ENCODE measurements around the gene C3orf49. TPM values are rescaled to one million over a fixed set of nuclear protein-coding genes. Genes with fewer than 3 reads are reported as not detected.

The C3orf49 gene
- total RNA-seq, 1 donor = not detected

DNA sequence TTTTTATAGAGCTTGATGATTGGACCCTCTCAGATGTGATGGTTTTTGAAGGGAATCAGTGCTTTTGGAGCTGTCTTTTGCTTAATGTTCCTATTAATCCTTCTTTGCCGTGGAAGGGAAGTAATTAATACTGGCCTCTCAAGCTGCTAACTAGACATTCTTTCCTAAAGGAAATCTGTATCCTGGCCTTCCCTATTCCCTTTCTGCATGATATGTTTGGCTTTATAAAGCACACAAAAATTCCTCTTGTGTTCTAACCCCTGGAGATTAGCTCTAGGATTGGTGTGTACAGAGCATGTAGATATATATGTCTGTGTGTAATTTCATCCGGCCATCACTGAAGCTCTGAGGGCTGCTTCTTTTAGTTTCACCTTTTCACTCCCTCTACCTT lies 51.5 kb downstream of the C3orf49 start:
- Histone ChIP-seq H3K4me1 (ENCODE audit: insufficient read depth, low read length) (peaks cover 30% of the 10 kb centered on the region), H3K4me2 (ENCODE audit: insufficient read depth, low read length) (peak overlapping the region; percentile 46), H3K27me3 (ENCODE audit: insufficient read depth, low read length) (no peaks in the 10 kb centered on the region), H4K20me1 (ENCODE audit: insufficient read depth, low read length) (peaks cover 26% of the 10 kb centered on the region), H3K9me3 (ENCODE audit: low read depth, low read length) (no peaks in the 10 kb centered on the region), H3K4me3 (ENCODE audit: insufficient read depth, low read length) (no peak overlapping the region), H2AFZ (ENCODE audit: low read length) (no peak overlapping the region), H3K79me2 (ENCODE audit: insufficient read depth, low read length) (peaks cover 86% of the 10 kb centered on the region), H3K36me3 (ENCODE audit: insufficient read depth, low read length) (no peaks in the 10 kb centered on the region), H3K27ac (ENCODE audit: low read depth, low read length) (peak overlapping the region; percentile 21)
- TF ChIP-seq, protein P1, sequence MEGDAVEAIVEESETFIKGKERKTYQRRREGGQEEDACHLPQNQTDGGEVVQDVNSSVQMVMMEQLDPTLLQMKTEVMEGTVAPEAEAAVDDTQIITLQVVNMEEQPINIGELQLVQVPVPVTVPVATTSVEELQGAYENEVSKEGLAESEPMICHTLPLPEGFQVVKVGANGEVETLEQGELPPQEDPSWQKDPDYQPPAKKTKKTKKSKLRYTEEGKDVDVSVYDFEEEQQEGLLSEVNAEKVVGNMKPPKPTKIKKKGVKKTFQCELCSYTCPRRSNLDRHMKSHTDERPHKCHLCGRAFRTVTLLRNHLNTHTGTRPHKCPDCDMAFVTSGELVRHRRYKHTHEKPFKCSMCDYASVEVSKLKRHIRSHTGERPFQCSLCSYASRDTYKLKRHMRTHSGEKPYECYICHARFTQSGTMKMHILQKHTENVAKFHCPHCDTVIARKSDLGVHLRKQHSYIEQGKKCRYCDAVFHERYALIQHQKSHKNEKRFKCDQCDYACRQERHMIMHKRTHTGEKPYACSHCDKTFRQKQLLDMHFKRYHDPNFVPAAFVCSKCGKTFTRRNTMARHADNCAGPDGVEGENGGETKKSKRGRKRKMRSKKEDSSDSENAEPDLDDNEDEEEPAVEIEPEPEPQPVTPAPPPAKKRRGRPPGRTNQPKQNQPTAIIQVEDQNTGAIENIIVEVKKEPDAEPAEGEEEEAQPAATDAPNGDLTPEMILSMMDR (IDR thresholded peaks at IDR 0.05; ENCODE audit: extremely low read depth, low read depth, low read length) = no peak
- DNase-seq (ENCODE audit: insufficient read length, low spot score, missing footprints) = no peak

DNA sequence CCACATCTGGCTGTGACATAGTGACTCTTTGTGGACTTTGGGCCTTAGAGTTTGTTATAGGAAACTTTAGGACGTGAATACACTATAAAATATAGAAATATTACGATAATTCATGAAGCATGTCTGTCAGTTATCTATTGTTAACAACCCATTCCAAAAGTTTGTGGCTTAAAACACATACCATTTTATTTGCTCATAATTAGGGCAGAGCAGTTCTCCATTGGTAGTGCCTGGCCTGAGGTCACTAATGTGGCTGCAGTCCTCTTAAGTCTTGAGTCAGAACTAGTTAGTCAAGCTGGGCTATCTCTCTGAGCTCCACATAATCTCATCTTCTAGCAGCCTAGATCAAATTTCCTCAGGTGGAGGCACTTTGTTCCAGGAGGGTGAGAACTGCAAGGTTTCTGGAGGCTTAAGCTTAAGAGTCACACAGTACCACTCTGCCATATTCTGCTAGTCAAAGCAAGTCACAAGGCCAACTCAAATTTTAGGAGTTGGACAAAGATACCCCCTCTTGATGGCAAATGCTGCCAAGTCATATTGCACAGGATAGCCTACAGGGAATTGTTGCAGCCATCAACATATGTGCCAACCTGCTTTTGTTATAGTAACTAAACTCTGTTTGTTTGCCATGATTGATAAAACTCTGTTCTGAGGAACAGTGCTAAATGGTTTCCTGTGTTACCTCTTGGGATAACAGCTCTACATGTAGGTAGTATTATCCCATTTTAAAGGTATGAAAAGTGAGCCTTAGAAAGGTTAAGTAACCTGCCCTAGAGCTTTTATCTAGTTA lies 53.2 kb downstream of the C3orf49 start:
- H3K9me3 ChIP-seq (ENCODE audit: low read depth, low read length) = no peaks in the 10 kb centered on the region
- TF ChIP-seq, protein P1 (IDR thresholded peaks at IDR 0.05; ENCODE audit: extremely low read depth, low read depth, low read length) = no peak
- peak overlapping the region; percentile 46 for H3K27ac ChIP-seq (ENCODE audit: low read depth, low read length)
- peaks cover 30% of the 10 kb centered on the region for H4K20me1 ChIP-seq (ENCODE audit: insufficient read depth, low read length)
- DNase-seq (ENCODE audit: insufficient read length, low spot score, missing footprints) = peak; percentile 49
- no peaks in the 10 kb centered on the region for H3K36me3 ChIP-seq (ENCODE audit: insufficient read depth, low read length)
- H3K4me2 ChIP-seq (ENCODE audit: insufficient read depth, low read length) = peak overlapping the region; percentile 37
- peaks cover 87% of the 10 kb centered on the region for H3K79me2 ChIP-seq (ENCODE audit: insufficient read depth, low read length)
- peaks cover 38% of the 10 kb centered on the region for H3K4me1 ChIP-seq (ENCODE audit: insufficient read depth, low read length)
- no peaks in the 10 kb centered on the region for H3K27me3 ChIP-seq (ENCODE audit: insufficient read depth, low read length)
- no peak overlapping the region for H3K4me3 ChIP-seq (ENCODE audit: insufficient read depth, low read length)
- H2AFZ ChIP-seq (ENCODE audit: low read length) = no peak overlapping the region

DNA sequence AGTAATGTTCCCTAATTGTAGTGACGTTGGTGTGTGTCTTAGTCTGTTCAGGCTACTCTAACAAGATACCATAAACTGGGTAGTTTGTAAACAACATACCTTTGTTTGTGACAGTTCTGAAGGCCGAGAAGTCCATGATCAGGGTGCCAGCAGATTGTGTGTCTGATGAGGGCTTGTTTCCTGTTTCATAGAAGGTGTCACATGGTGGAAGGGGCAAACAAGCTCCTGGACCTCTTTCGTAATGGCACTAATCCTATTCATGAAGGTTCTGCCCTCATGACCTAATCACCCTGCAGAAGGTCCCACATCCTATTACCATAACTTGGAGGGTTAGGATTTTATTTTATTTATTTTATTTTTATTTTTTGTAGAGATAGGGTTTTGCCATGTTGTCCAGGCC lies 55.7 kb downstream of the C3orf49 start:
- no peak overlapping the region for H3K27ac ChIP-seq (ENCODE audit: low read depth, low read length)
- peaks cover 83% of the 10 kb centered on the region for H3K79me2 ChIP-seq (ENCODE audit: insufficient read depth, low read length)
- DNase-seq (ENCODE audit: insufficient read length, low spot score, missing footprints) = no peak
- H3K4me3 ChIP-seq (ENCODE audit: insufficient read depth, low read length) = no peak overlapping the region
- H3K27me3 ChIP-seq (ENCODE audit: insufficient read depth, low read length) = no peaks in the 10 kb centered on the region
- no peak overlapping the region for H2AFZ ChIP-seq (ENCODE audit: low read length)
- H3K36me3 ChIP-seq (ENCODE audit: insufficient read depth, low read length) = no peaks in the 10 kb centered on the region
- no peaks in the 10 kb centered on the region for H3K9me3 ChIP-seq (ENCODE audit: low read depth, low read length)
- peaks cover 52% of the 10 kb centered on the region for H3K4me1 ChIP-seq (ENCODE audit: insufficient read depth, low read length)
- no peak overlapping the region for H3K4me2 ChIP-seq (ENCODE audit: insufficient read depth, low read length)
- TF ChIP-seq, protein P1 (IDR thresholded peaks at IDR 0.05; ENCODE audit: extremely low read depth, low read depth, low read length) = no peak
- H4K20me1 ChIP-seq (ENCODE audit: insufficient read depth, low read length) = peaks cover 45% of the 10 kb centered on the region

DNA sequence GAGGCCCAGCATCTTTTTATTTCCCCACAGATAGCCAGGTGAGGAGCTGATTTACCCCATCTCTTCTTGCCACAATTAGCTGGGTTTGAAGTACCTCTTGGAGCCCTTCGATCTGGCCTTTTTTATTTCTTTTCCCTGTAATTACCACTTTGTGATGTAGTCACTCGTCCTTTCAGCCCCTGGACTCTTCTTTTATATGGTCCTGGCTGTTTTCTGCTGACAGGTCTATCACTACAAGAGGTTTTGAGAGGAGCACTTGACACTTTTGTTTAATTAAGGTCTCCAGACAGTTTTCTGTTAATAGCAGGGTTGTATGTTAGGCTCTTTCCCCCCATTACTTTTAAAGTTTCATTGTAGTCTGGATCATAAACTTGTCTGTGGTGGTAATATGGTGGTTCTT lies 56.4 kb downstream of the C3orf49 start:
- Histone ChIP-seq H3K36me3 (ENCODE audit: insufficient read depth, low read length) (no peaks in the 10 kb centered on the region), H3K4me3 (ENCODE audit: insufficient read depth, low read length) (no peak overlapping the region), H2AFZ (ENCODE audit: low read length) (no peak overlapping the region), H3K4me2 (ENCODE audit: insufficient read depth, low read length) (no peak overlapping the region), H3K4me1 (ENCODE audit: insufficient read depth, low read length) (peaks cover 45% of the 10 kb centered on the region), H3K27ac (ENCODE audit: low read depth, low read length) (no peak overlapping the region), H3K27me3 (ENCODE audit: insufficient read depth, low read length) (no peaks in the 10 kb centered on the region), H3K9me3 (ENCODE audit: low read depth, low read length) (no peaks in the 10 kb centered on the region), H3K79me2 (ENCODE audit: insufficient read depth, low read length) (peaks cover 84% of the 10 kb centered on the region), H4K20me1 (ENCODE audit: insufficient read depth, low read length) (peaks cover 47% of the 10 kb centered on the region)
- DNase-seq (ENCODE audit: insufficient read length, low spot score, missing footprints) = no peak
- TF ChIP-seq, protein P1 (IDR thresholded peaks at IDR 0.05; ENCODE audit: extremely low read depth, low read depth, low read length) = no peak
